GM19240 (cell line): ENCODE measurements around the gene CEP55.

ENCODE experiments used
- DNase-seq: peaks from one replicate; pipeline ENCODE4 v3.0.0; 2011; ENCODE audit warnings: low spot score; ENCODE audit not compliant: insufficient read length

Gene CEP55

DNA sequence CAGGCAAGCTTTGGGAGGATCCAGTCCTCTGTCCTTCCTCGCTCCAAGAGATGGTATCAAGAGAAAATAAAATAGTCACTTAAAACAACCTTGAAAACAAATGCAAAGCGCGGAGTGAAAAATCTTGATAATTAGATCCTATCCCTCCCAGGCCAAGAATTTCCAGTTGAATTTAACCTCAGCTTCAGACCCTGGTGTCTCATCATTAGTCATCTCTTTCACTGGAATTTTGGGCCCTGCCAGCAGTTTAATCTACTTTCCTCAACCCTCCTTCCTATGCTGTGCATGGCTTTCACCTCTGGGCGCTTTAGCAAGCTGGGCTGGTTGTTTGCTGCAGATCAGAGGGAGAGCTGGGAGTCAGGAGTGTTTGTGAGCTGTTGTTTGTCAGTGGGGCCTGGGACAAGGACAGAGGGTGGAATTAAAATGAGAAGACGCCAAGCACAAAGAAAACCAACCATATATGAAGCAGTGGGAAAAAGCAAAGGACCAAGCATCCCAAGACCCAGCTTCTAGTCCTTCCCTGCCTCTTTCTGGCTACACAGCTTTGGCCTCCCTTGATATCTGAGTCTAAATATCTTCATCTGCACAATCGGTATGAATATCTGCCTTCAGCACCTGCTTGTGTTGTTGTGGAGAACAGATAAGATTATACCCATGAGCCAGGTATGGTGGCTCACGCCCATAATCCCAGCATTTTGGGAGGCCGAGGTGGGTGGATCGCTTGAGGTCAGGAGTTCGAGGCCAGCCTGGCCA is 27.8 kb upstream of the CEP55 start:
- DNase-seq: no peak

GRCh38 chr10:93469454-93469853 is 27.0 kb upstream of the CEP55 start:
- no peak for DNase-seq

- no peak for DNase-seq
These were observed 25.2 kb upstream of the CEP55 start for GRCh38 chr10:93471110-93471651.

- DNase-seq: no peak
These were observed 23.3 kb upstream of the CEP55 start for GRCh38 chr10:93473161-93473560.

DNA sequence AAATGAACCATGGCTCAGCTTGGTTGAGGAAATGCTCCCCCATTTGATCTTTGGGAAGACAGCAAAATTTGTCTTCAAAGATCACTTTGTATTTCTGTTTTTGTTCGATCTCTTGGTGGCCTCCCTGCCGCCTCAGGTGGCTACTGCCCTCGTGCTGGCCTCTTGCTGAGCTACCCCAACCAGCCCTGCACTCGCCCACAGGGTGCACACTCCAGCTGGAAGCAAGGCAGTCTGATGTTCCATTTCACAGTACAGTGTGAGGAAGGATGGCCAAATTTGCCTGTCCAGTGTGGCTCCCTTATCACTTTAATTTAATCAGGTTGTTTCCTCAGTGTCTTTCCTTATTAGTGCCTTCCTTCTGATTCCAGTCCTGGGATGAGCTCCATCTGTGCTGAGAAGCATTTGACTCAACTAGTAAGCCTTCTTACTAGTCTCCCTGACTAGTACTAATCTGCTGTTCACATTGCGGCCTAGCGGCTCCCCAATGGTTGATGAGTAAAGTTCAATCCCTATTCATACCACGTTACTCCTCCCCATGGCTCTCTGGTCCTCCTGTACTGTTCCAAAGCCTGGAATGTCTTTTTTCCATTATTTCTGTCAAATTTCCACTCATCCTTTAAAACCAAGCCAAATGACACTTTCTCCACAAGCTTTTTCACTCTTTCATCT is 22.5 kb upstream of the CEP55 start:
- DNase-seq: no peak

- DNase-seq: no peak
These were observed 21.2 kb upstream of the CEP55 start for GRCh38 chr10:93475227-93475626.

- DNase-seq: no peak
These were observed 20.5 kb upstream of the CEP55 start for GRCh38 chr10:93475871-93476270.

DNA sequence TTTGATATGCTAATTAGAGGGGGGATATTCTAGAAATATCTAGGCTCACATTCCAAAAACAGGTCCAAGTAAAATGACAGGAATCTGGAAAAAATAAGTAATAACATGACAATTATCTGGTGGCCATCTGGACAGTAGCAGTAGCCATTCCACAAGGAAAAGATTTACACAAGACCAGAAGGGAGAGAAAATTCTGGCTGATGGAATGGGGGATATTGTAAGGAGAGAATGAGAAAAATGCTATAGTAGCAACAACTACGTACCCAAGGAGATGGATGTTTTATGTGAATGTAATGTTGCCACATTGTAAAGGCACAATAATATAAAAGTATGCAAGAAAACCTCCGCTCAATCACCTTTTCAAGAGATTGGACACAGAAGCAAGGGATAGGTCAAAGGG is 19.7 kb upstream of the CEP55 start:
- no peak for DNase-seq

- no peak for DNase-seq
These were observed 17.5 kb upstream of the CEP55 start for GRCh38 chr10:93478873-93479272.

DNA sequence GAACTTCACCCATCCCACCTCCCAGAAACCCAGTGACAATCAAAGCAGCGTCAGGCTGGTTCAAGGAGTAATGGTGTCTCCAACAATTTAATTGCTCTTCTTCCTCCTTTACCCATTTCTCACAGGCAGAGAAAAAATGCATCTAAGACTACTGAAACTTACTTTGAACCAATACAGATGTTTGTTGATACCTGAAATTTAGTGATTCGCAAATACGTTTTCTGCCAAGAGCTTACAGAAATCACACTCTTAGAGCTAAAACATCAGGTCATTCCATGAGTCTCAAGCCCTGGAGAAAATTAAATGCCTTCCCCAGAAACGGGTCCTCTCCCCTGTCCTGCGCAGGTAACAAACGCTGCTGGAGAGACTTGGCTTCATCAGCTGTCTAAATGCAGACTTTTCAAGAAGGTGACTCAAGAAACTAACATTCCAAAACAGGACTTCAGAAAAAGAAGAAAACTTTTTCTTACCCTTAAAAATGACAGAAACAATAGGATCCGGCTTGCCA is 14.7 kb upstream of the CEP55 start:
- no peak for DNase-seq

DNA sequence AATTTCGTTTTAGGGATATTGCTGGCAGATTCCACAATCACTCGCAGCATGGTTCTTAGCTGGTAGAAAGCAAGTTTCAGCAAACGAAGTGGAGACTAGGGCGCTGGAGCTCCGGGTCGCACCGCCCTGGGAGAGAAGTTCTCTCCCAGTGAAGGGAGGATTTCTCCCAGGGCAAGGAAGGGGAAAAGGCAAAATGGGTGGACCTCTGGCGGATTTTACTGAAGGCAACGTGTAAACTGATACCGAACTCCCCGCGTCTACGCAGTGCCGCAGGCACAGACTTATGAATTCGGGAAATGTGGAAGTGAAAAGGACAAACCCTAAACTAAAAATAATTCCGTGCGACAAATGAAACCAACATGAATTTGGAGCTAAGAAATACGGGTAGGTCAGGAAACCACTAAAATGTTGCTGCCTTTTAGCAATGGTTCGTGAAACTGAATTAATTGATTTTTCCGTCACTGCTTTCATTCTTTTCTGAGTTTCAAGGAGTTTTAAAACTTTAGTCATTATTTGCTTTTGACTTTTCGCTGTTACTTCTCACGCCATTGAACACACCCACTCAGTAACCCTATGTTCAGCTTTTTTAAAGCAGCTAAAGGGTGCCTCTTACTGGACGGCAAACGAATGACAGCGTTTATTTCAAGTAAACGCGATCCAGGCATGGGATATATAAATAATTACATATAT is 14.1 kb upstream of the CEP55 start, which contains the start of gene MYOF:
TSS of gene MYOF (minus strand) at position 190 of the 690 bp plus-strand sequence. CDS start at position 50, 140 bp downstream.
- no peak for DNase-seq

DNA sequence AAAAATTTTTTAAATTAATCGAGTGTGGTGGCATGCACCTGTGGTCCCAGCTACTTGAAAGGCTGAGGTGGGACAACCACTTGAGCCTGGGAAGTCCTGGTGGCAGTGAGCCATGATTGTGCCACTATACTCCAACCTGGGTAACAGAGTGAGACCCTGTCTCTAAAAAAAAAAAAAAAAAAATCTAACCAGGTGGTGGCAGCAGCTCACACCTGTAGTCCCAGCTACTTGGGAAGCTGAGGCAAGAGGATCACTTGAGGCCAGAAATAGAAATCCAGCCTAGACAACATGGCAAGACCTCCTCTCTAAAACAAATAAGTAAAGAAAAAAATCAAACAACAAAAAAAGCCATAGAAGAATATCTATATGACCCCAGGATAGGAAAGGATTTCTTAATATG is 10.7 kb upstream of the CEP55 start:
- no peak for DNase-seq

GRCh38 chr10:93488956-93489528 is 7.4 kb upstream of the CEP55 start:
- no peak for DNase-seq

- no peak for DNase-seq
These were observed 4.8 kb upstream of the CEP55 start for GRCh38 chr10:93491602-93492121.

GRCh38 chr10:93493162-93493561 is 3.2 kb upstream of the CEP55 start:
- DNase-seq: no peak

DNA sequence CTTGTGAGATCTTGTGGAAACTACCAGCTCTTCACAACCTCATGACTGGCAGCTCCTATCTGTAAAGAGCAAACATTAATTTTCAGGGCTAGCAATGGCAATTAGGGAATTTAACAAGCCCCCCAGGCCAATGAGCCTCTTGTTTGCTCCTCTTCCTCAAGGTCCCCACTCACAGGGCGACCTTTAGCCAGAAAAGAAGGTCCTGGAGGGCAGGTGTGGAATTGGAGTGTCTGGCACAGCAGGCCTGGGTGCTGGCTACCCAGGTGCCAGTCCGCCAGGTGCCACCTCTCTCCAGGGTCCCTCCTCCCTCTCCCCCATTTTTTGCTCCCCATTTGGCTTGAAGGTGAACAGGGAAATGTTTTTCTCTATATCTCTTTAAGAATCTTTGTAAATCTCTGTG is 1.9 kb upstream of the CEP55 start:
- no peak for DNase-seq

DNA sequence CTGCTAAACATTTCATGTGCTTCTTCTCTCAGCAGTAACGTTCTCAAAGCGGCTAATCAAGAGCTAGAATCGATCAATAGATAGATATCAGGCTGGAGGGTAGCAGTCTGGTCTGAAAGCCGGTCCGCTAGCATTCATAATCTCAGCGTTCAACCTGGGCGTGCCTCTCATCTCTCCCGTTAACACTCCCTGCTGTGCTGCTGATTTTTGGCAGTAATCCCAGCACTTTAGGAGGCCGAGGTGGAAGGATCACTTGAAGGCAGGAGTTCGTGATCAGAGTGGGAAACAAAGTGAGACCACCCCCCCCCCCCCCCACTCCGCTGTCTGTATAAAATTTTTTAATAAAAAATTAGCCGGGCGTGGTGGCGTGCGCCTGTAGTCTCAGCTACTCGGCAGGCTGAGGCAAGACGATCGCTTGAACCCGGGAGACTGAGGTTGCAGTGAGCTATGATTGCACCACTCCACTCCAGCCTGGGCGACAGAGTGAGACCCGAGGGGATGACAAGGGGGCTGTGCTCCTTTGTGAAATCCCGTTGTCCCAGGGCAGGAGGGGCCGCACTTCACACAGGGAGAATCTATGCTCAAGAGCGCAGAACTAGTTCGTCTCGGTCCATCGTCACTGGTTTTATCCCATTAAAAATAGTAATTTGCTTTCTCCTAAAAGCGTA is 624 bp upstream of the CEP55 start:
- no peak for DNase-seq

DNA sequence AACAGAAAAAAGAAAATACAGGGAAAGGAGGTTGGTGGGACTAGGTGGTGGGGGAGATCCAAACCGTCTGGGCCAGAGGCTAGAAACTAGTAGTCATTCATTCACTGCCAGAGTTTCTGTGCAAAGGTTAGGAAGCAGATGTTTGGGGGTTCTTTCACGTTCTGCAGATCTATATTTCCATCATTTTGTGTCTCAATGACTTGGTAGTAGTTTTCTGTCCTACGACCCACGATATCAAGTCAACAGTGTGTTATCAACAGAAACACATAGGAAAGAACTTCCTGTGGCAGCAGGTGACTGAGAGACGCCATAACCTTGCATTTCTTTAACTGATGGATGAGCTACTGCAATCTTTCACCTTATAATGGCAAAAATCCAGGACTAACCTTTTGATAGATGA is 1.8 kb downstream of the CEP55 start:
- DNase-seq: no peak

DNA sequence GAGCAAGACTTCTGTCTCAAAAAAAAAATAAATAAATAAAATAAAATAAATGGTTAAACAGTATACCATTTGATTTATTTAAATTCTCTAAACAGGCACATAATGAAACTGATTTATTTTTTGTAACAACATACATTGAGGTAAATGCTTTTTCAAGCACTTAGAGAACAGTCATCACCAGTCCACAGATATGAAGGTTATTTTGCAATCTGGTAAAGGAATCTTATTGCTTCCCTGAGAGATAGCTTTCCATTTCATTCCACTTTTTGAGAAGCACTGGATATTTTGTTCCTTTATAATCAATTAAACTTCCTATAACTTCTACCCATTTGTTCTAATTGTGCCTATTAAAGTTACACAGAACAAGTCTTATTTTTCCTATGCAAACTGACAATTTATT is 5.2 kb downstream of the CEP55 start:
- DNase-seq: no peak

GRCh38 chr10:93503075-93503474 is 6.7 kb downstream of the CEP55 start:
- DNase-seq: no peak

DNA sequence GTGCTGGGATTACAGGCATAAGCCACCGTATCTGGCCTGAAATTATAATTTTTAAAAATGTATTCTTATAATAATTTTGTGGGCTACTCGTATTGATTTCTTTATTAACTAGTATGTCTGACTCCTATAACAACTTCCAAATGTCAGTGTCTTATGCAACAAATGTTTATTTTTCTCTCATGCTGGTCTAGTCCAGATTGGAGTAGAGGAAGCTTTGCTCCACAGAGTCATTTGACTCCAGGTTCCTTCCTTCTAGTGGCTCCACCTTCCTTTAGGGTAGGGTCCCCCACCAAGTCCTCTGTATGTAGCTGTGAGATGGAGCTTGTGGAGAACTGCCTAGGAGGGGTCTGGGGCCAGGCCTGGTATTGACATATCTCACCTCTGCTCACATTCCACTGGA is 8.7 kb downstream of the CEP55 start:
- no peak for DNase-seq
